ENCODE data around the gene RPTOR.

DNA sequence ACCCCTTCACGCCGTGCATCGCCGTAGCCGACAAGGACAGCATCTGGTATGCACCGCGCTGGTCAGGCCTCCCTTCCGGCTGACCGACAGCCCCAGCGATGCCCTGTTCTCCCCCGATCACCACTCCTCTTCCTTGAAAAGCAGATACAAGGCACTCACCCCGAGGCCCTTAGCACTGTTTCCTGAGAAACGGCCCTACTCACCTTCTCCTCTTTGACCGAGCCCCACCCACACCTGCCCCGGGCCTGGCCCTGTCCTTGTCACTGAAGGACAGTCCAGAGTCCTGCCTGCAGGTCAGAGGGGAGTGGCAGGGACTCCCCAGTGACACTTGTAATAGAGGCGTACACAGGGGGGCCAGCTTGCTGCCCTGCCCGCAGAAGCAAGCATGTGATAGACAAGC is 401.1 kb downstream of the RPTOR start:
- TF ChIP-seq, protein P1, sequence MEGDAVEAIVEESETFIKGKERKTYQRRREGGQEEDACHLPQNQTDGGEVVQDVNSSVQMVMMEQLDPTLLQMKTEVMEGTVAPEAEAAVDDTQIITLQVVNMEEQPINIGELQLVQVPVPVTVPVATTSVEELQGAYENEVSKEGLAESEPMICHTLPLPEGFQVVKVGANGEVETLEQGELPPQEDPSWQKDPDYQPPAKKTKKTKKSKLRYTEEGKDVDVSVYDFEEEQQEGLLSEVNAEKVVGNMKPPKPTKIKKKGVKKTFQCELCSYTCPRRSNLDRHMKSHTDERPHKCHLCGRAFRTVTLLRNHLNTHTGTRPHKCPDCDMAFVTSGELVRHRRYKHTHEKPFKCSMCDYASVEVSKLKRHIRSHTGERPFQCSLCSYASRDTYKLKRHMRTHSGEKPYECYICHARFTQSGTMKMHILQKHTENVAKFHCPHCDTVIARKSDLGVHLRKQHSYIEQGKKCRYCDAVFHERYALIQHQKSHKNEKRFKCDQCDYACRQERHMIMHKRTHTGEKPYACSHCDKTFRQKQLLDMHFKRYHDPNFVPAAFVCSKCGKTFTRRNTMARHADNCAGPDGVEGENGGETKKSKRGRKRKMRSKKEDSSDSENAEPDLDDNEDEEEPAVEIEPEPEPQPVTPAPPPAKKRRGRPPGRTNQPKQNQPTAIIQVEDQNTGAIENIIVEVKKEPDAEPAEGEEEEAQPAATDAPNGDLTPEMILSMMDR (IDR thresholded peaks at IDR 0.05; ENCODE audit: poor library complexity, severe bottlenecking), result no peak
- no peak for TF ChIP-seq EZH2 (IDR thresholded peaks at IDR 0.05; ENCODE audit: borderline replicate concordance, insufficient read depth, low read length, poor library complexity, severe bottlenecking)
- no peak for TF ChIP-seq POLR2AphosphoS5 (IDR thresholded peaks at IDR 0.05)
- TF ChIP-seq MXI1 (conservative IDR thresholded peaks at IDR 0.05; ENCODE audit: poor library complexity, severe bottlenecking), result no peak
- TF ChIP-seq, protein P2, sequence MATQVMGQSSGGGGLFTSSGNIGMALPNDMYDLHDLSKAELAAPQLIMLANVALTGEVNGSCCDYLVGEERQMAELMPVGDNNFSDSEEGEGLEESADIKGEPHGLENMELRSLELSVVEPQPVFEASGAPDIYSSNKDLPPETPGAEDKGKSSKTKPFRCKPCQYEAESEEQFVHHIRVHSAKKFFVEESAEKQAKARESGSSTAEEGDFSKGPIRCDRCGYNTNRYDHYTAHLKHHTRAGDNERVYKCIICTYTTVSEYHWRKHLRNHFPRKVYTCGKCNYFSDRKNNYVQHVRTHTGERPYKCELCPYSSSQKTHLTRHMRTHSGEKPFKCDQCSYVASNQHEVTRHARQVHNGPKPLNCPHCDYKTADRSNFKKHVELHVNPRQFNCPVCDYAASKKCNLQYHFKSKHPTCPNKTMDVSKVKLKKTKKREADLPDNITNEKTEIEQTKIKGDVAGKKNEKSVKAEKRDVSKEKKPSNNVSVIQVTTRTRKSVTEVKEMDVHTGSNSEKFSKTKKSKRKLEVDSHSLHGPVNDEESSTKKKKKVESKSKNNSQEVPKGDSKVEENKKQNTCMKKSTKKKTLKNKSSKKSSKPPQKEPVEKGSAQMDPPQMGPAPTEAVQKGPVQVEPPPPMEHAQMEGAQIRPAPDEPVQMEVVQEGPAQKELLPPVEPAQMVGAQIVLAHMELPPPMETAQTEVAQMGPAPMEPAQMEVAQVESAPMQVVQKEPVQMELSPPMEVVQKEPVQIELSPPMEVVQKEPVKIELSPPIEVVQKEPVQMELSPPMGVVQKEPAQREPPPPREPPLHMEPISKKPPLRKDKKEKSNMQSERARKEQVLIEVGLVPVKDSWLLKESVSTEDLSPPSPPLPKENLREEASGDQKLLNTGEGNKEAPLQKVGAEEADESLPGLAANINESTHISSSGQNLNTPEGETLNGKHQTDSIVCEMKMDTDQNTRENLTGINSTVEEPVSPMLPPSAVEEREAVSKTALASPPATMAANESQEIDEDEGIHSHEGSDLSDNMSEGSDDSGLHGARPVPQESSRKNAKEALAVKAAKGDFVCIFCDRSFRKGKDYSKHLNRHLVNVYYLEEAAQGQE (IDR thresholded peaks at IDR 0.05; ENCODE audit: borderline replicate concordance), result no peak
- TF ChIP-seq EP300 (conservative IDR thresholded peaks at IDR 0.05; ENCODE audit: poor library complexity, severe bottlenecking), result no peak
- TF ChIP-seq SMC3 (conservative IDR thresholded peaks at IDR 0.05; ENCODE audit: poor library complexity), result no peak
- TF ChIP-seq TAF1 (IDR thresholded peaks at IDR 0.05; ENCODE audit: low read depth), result no peak
